ENCODE results near the gene ZNF277.

ZNF277 gene

DNA sequence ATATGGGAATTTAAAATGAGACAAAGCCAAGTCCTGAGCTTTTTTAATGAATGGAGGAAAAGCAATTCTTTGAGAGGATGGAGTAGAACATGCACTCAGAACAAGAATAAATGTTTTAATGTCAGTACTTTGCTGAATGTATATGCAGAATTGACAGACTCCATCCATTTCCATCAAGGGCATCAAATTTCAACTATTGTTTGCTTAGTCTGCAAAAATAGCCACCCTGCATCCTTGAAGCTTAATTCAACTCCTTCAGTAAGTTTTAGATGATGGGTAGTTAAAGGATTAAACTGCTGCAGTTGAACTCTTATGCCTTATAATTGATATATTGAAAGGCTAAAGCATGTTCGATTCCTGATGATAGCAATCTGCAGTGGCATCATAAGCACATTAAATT, 144.1 kb downstream of the ZNF277 start:
- DNase-seq = no peak
- H3K36me3 Mint-ChIP-seq (ENCODE audit: insufficient read depth) = peaks cover 5% of the 10 kb centered on the region
- H3K27ac Mint-ChIP-seq = no peak overlapping the region
- H3K4me3 Mint-ChIP-seq = no peak overlapping the region
- peaks cover 2 to 31% of the 10 kb centered on the region in 2 donors for H3K9me3 Mint-ChIP-seq
- peaks cover 3 to 7% of the 10 kb centered on the region in 2 donors for H3K4me1 Mint-ChIP-seq (ENCODE audit: low read depth in 2 of 2)
- H3K27me3 Mint-ChIP-seq = peaks cover 19 to 27% of the 10 kb centered on the region in 2 donors
- no peak for ATAC-seq (replicated peaks)

DNA sequence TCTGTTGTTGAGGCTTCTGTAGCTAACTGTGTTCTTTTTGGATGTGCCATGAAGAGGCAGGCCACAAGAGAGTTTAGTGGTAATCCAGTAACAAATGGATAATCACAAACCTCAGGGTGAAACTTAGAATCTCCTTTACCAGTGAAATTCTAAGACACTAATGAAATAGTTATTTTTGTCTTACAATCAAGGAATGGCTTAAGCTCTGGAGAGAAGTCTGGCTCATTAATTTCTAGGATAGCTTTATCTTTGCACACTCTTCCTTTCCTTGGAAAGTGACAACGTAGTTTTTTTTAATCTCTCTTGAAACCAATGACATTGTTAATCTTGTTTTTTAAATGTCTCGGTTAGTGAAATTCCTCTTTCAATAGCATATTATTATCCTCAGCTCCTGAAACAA, 150.1 kb downstream of the ZNF277 start:
- no peak overlapping the region for H3K4me3 Mint-ChIP-seq
- H3K27ac Mint-ChIP-seq = no peak overlapping the region
- no peaks in the 10 kb centered on the region for H3K4me1 Mint-ChIP-seq (ENCODE audit: low read depth in 2 of 2)
- peaks cover 0 to 5% of the 10 kb centered on the region in 2 donors for H3K9me3 Mint-ChIP-seq
- H3K27me3 Mint-ChIP-seq = peaks cover 45 to 54% of the 10 kb centered on the region in 2 donors
- ATAC-seq (replicated peaks) = no peak
- no peak for DNase-seq
- peaks cover 5% of the 10 kb centered on the region for H3K36me3 Mint-ChIP-seq (ENCODE audit: insufficient read depth)

DNA sequence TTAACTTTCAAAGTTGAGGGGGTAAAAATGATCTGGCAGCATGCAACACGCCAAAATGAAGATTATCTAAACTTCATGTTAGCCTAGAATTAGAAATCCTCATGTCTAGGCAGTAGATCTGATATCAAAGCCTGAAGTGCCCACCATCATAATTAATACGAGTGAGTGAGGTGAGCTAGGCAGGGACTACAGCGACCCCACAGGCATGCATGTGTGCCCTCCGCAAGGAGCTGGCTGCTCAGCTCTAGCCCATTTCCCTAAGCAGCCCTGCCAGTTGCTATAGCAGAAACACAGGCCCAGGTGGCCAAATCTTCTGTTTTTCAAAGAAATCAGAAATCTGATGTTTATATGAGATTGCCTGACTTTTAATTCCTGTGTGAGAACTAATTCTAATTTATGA, 150.6 kb downstream of the ZNF277 start:
- ATAC-seq (replicated peaks) (no peak), DNase-seq (no peak)
- Mint-ChIP-seq H3K27ac (no peak overlapping the region), H3K36me3 (ENCODE audit: insufficient read depth) (peaks cover 5% of the 10 kb centered on the region), H3K4me1 (ENCODE audit: low read depth in 2 of 2) (no peaks in the 10 kb centered on the region), H3K9me3 (peaks cover 0 to 5% of the 10 kb centered on the region in 2 donors), H3K27me3 (peaks cover 50 to 60% of the 10 kb centered on the region in 2 donors), H3K4me3 (no peak overlapping the region)

DNA sequence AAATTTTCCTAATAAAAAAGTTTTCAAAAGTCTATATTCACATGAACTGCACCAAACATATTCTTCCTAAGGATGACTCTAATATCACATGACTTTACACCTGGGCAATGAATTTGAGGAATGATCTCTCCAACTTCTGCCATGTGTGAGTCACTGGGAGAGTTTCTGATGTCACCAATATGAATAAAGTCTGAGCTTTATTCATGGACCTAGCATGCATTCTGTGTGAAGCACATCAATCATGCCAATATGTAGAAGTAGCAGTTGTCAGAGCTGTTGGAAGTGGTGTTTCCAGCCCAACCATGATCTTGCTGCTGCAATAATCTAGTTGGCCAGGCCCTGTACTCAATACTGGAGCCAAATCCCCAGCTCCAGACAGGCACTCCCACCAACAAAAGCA, 152.0 kb downstream of the ZNF277 start:
- peaks cover 5% of the 10 kb centered on the region for H3K36me3 Mint-ChIP-seq (ENCODE audit: insufficient read depth)
- ATAC-seq (replicated peaks) (no peak), DNase-seq (no peak)
- H3K27me3 Mint-ChIP-seq = peaks cover 53 to 65% of the 10 kb centered on the region in 2 donors
- H3K9me3 Mint-ChIP-seq = no peaks in the 10 kb centered on the region
- H3K4me3 Mint-ChIP-seq = no peak overlapping the region
- H3K4me1 Mint-ChIP-seq (ENCODE audit: low read depth in 2 of 2) = no peaks in the 10 kb centered on the region
- no peak overlapping the region for H3K27ac Mint-ChIP-seq

DNA sequence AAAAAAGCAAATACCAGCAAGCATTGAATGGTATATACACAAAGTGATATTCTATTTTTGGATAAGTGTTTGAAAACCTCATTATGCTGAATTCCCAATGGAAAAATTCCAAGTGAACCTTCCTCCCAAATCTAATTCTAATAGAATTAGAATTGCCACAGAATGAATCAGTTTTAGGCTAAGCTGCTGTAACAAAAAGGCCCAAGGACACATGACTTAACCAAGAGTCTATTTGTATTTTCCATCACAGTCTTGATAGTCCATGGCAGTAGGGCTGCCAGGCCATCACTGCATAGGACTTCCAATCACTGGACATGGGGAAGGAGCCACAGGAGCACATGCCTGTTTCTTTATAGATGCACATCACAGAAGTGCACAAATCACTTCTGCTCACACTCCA, 152.6 kb downstream of the ZNF277 start:
- Mint-ChIP-seq H3K27me3 (peaks cover 56 to 68% of the 10 kb centered on the region in 2 donors), H3K4me1 (ENCODE audit: low read depth in 2 of 2) (no peaks in the 10 kb centered on the region), H3K4me3 (no peak overlapping the region), H3K27ac (no peak overlapping the region), H3K36me3 (ENCODE audit: insufficient read depth) (peaks cover 2% of the 10 kb centered on the region), H3K9me3 (no peaks in the 10 kb centered on the region)
- no peak for DNase-seq
- ATAC-seq (replicated peaks) = no peak

DNA sequence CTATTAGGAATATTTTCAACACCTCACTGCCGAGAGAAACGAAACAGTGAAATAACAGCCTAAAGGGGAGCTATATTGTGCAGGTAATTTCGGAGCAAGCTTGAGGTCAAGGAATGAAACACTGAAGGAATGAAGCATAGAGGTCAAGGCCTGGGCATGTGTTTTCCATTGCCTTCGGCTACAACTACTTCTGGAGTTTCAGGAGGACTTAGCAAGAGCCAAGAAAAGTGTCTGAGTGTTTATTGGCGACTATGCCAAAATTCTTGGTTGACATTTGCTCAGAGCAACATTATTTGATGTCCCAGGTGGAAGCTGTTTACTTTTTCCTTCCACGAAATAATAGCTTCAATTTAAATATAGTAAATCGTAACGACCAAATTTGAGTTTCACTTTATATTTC, 154.2 kb downstream of the ZNF277 start:
- H3K4me1 Mint-ChIP-seq (ENCODE audit: low read depth in 2 of 2) = no peaks in the 10 kb centered on the region
- no peak overlapping the region for H3K27ac Mint-ChIP-seq
- peaks cover 53 to 63% of the 10 kb centered on the region in 2 donors for H3K27me3 Mint-ChIP-seq
- no peak for DNase-seq
- no peak overlapping the region for H3K4me3 Mint-ChIP-seq
- H3K9me3 Mint-ChIP-seq = no peaks in the 10 kb centered on the region
- no peaks in the 10 kb centered on the region for H3K36me3 Mint-ChIP-seq (ENCODE audit: insufficient read depth)
- no peak for ATAC-seq (replicated peaks)

DNA sequence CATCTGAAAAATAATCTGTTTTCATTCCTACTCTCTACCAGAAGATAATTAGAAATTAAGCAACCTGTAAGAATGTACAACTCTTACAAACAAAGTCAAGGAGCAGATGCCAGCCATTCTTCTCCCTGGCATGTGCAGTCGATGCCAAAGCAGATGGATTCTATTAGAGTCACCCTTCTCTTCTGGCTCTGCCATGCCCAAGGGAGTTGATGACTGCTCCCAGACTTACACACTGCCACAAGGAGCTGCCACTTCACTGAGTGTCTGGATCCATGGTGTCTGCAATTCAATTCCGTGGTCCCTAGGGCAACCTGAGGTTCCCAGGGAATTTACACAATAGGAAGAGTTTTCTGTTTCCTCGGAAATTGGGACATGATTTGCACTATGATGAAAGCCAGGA, 154.7 kb downstream of the ZNF277 start:
- Mint-ChIP-seq H3K4me3 (no peak overlapping the region), H3K27me3 (peaks cover 51 to 61% of the 10 kb centered on the region in 2 donors), H3K36me3 (ENCODE audit: insufficient read depth) (no peaks in the 10 kb centered on the region), H3K4me1 (ENCODE audit: low read depth in 2 of 2) (no peaks in the 10 kb centered on the region), H3K27ac (no peak overlapping the region), H3K9me3 (no peaks in the 10 kb centered on the region)
- ATAC-seq (replicated peaks) (no peak), DNase-seq (no peak)

DNA sequence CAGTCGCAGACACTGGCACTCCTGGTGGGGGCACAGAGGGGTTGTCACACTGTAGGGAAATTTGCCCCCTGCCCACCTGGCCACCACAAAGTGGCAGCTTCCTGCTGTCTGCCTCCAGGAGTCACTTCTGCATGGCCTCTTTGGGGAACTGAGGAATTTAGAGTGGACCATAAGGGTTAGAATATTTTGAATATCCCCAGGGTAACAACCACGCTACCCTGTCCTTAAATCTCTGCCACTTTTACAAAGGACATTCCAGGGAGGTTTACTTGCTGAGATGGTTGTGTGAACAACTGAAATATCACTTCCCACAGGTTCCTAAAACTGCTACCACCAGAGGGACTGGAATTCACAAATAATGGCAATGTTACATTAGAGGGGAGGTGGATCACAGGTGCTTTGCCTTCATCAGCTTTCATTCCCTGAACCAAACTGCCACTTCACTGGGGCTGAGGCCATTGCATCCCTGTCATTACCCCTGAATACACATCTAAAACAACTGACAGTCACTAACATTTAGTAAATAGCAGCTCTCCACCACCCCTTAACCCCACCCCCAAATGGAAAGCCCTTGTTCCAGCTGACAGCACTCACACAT, 155.7 kb downstream of the ZNF277 start:
- H3K4me3 Mint-ChIP-seq = no peak overlapping the region
- peaks cover 51 to 69% of the 10 kb centered on the region in 2 donors for H3K27me3 Mint-ChIP-seq
- H3K4me1 Mint-ChIP-seq (ENCODE audit: low read depth in 2 of 2) = no peaks in the 10 kb centered on the region
- no peak for DNase-seq
- H3K9me3 Mint-ChIP-seq = no peaks in the 10 kb centered on the region
- H3K36me3 Mint-ChIP-seq (ENCODE audit: insufficient read depth) = no peaks in the 10 kb centered on the region
- no peak overlapping the region for H3K27ac Mint-ChIP-seq
- ATAC-seq (replicated peaks) = no peak

DNA sequence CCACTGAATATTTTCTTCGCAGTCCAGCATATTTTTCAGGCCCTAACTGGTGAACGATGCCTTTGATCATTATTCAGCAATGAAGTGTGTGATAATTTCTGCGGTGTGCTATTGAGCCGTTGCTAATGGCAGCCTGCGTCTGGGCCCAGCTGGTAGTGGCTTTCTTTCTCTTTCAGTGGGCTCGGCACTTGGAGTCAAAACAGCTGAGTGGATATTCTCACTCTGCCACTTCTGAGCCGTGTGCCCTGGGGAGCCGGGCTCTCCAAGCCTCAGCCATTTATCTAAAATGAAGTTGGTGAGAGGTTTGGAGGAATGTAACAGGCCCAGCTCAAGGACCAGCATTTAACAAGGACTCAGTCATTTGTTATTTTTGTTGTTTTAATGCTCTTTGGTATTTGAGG, 156.2 kb downstream of the ZNF277 start:
- Mint-ChIP-seq H3K4me3 (no peak overlapping the region), H3K27ac (no peak overlapping the region), H3K9me3 (no peaks in the 10 kb centered on the region), H3K4me1 (ENCODE audit: low read depth in 2 of 2) (no peaks in the 10 kb centered on the region), H3K36me3 (ENCODE audit: insufficient read depth) (no peaks in the 10 kb centered on the region), H3K27me3 (peaks cover 51 to 69% of the 10 kb centered on the region in 2 donors)
- ATAC-seq (replicated peaks) = no peak
- no peak for DNase-seq

DNA sequence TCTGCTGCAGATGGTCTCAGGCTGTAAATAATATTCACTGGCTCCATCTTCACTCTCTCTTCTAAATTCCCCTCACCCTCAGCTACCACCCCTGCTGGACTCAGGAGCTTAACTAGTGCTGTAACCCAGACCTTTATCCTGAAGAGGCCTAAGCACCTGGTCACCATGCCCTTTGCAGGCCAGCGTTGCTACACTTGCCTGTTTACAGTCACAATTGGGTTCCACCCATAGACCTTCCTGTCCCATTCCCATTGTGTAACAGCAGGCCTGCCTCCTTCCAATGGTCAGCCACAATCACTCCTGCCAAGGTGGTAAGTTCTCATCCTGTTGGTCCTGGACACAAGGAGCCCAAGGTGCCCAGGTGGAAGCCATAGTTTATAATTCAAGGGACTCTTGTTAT, 157.9 kb downstream of the ZNF277 start:
- H3K27me3 Mint-ChIP-seq = peaks cover 42 to 62% of the 10 kb centered on the region in 2 donors
- no peaks in the 10 kb centered on the region for H3K9me3 Mint-ChIP-seq
- no peaks in the 10 kb centered on the region for H3K4me1 Mint-ChIP-seq (ENCODE audit: low read depth in 2 of 2)
- no peak overlapping the region for H3K4me3 Mint-ChIP-seq
- H3K27ac Mint-ChIP-seq = no peak overlapping the region
- H3K36me3 Mint-ChIP-seq (ENCODE audit: insufficient read depth) = no peaks in the 10 kb centered on the region
- DNase-seq = no peak
- ATAC-seq (replicated peaks) = no peak

DNA sequence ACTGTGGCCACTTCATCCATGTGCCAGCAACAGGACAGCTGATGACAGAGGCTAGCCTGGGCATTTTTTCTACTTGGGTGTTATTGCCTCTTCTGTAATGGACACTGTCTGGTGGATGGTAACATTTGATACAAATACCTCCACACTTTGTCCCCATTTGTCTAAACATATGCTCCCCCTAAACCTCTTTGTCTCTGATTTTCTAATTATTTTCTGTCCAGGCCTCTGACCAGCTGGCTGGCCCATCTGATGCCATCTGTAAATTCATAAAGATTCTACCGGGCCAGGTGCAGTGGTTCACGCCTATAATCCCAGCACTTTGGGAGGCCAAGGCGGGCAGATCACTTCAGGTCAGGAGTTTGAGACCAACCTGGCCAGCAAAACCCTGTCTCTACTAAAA, 159.1 kb downstream of the ZNF277 start:
- ATAC-seq (replicated peaks) (no peak), DNase-seq (no peak)
- Mint-ChIP-seq H3K9me3 (no peaks in the 10 kb centered on the region), H3K27me3 (peaks cover 37 to 56% of the 10 kb centered on the region in 2 donors), H3K4me1 (ENCODE audit: low read depth in 2 of 2) (no peaks in the 10 kb centered on the region), H3K36me3 (ENCODE audit: insufficient read depth) (no peaks in the 10 kb centered on the region), H3K27ac (no peak overlapping the region), H3K4me3 (no peak overlapping the region)

DNA sequence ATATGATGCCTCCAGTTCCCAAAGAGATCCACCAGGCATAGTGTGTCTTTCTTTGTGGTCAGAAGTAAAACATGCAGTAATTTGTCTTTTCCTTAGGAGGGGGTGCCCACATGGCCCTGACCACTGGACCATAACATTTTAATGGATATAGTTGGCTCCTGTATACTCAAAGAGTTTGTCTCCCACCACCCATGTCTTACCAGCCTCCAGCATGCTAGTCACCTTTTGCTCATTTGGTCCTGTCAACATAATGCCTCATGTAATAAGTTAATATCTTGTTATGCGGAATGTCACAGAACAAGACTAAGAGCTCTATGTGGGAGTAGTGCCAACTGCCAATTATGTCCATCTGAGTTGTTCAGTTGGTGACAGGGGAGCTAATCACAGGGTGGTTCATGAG, 160.4 kb downstream of the ZNF277 start:
- Mint-ChIP-seq H3K36me3 (ENCODE audit: insufficient read depth) (no peaks in the 10 kb centered on the region), H3K27me3 (peaks cover 25 to 43% of the 10 kb centered on the region in 2 donors), H3K4me3 (no peak overlapping the region), H3K27ac (no peak overlapping the region), H3K4me1 (ENCODE audit: low read depth in 2 of 2) (no peaks in the 10 kb centered on the region), H3K9me3 (no peaks in the 10 kb centered on the region)
- DNase-seq (no peak), ATAC-seq (replicated peaks) (no peak)

DNA sequence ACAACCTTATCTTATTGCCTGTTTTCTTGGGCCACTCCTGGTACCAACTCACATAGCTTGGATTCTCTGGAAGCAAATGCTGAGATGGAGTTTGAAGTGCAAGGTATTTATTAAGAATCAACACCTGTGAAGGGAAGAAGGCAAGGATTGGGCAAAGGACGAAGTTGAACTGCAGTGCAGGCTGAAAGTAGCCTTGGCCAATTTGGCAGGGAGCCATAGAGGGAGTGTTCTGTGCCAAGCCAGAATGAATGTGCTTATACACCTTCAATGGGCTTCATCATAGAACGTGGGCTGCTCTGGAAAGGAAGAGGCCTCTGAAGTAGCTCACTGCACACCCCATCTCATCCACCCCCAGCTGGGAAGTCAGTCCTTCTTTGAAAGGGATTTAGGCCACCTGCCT, 163.9 kb downstream of the ZNF277 start:
- no peak overlapping the region for H3K27ac Mint-ChIP-seq

DNA sequence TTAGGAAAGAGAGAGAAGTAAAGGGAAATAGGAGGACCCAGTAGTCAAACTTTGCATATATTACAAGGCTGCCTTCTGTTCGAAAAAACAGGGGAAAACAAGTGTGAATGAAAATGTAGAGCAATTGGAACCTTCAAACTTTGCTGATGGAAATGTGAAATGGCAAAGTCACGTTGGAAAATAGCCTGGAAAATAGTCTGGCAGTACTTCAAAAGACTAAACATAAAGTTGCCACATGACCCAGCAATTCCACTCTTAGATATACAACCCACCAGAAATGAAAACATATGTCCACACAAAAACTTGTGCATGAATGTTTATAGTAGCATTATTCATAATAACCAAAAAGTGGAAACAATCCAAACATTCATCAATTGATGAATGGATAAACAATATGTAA, 165.2 kb downstream of the ZNF277 start:
- H3K27ac Mint-ChIP-seq = no peak overlapping the region
- H3K4me1 Mint-ChIP-seq (ENCODE audit: low read depth in 2 of 2) = no peaks in the 10 kb centered on the region
- no peaks in the 10 kb centered on the region for H3K9me3 Mint-ChIP-seq

More for the DNA sequence above, 163.9 kb downstream of the ZNF277 start:
- H3K36me3 Mint-ChIP-seq (ENCODE audit: insufficient read depth) = no peaks in the 10 kb centered on the region
- no peaks in the 10 kb centered on the region for H3K4me1 Mint-ChIP-seq (ENCODE audit: low read depth in 2 of 2)
- no peak overlapping the region for H3K4me3 Mint-ChIP-seq
- H3K27me3 Mint-ChIP-seq = peaks cover 0 to 9% of the 10 kb centered on the region in 2 donors
- no peaks in the 10 kb centered on the region for H3K9me3 Mint-ChIP-seq
- no peak for DNase-seq
- no peak for ATAC-seq (replicated peaks)

DNA sequence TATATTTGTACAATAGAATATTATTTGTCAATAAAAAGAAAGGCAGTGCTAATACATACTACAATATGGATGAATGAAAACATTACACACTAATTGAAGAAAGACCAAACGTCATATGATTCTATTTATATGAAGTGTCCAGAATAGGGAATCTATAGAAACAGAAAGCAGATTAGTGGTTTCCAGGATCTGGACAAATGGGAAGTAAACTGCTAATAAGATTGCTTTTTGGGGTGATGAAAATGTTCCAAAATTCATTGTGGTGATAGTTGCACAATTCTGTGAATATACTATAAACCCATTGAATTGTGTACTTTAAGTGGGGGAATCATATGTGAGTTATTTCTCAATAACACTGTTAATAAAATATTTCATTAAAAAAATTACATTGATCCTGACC, 165.6 kb downstream of the ZNF277 start:
- no peak overlapping the region for H3K27ac Mint-ChIP-seq
- H3K27me3 Mint-ChIP-seq = no peaks in the 10 kb centered on the region
- no peaks in the 10 kb centered on the region for H3K9me3 Mint-ChIP-seq
- H3K36me3 Mint-ChIP-seq (ENCODE audit: insufficient read depth) = no peaks in the 10 kb centered on the region
- H3K4me3 Mint-ChIP-seq = no peak overlapping the region
- no peak for ATAC-seq (replicated peaks)
- no peak for DNase-seq
- H3K4me1 Mint-ChIP-seq (ENCODE audit: low read depth in 2 of 2) = no peaks in the 10 kb centered on the region

More for the DNA sequence above, 165.2 kb downstream of the ZNF277 start:
- DNase-seq (no peak), ATAC-seq (replicated peaks) (no peak)
- Mint-ChIP-seq H3K4me3 (no peak overlapping the region), H3K27me3 (peaks cover 0 to 3% of the 10 kb centered on the region in 2 donors), H3K36me3 (ENCODE audit: insufficient read depth) (no peaks in the 10 kb centered on the region)
